Hindlimb muscle (tissue), 1 donor: ENCODE measurements around the gene PJA2. TPM values are rescaled to one million over a fixed set of nuclear protein-coding genes. Genes with fewer than 3 reads are reported as not detected.

Experiments used
- DNase-seq: peaks from one replicate; pipeline ENCODE4 v3.0.0-alpha.2; 2013
- polyA plus RNA-seq: library from polyadenylated mRNA; unstranded; fragments of 120-200 nt; gene quantifications from one replicate; pipeline ENCODE4 v1.2.1, GENCODE V29; 2013; ENCODE audit not compliant: insufficient read length

The PJA2 gene
- polyA plus RNA-seq, 1 donor, result 110 TPM

- no peak for DNase-seq
Observed at GRCh38 chr5:109345699-109346098, 64.1 kb downstream of the PJA2 start.

- no peak for DNase-seq
Observed at GRCh38 chr5:109340351-109340750, 69.4 kb downstream of the PJA2 start.

- DNase-seq, result peak; percentile 48
Observed at GRCh38 chr5:109335114-109335513, 74.7 kb downstream of the PJA2 start.

- no peak for DNase-seq
Observed at GRCh38 chr5:109334056-109334455, 75.7 kb downstream of the PJA2 start.

- peak; percentile 85 for DNase-seq
Observed at GRCh38 chr5:109329333-109330237, 80.2 kb downstream of the PJA2 start.

- DNase-seq, result no peak
Observed at GRCh38 chr5:109328626-109329025, 81.1 kb downstream of the PJA2 start.

- DNase-seq, result no peak
Observed at GRCh38 chr5:109327570-109327969, 82.2 kb downstream of the PJA2 start.

- DNase-seq, result no peak
Observed at GRCh38 chr5:109326919-109327318, 82.9 kb downstream of the PJA2 start.

GRCh38 chr5:109325456-109325855 is 84.3 kb downstream of the PJA2 start:
- no peak for DNase-seq

- no peak for DNase-seq
Observed at GRCh38 chr5:109324931-109325330, 84.8 kb downstream of the PJA2 start.

GRCh38 chr5:109324351-109324750 is 85.4 kb downstream of the PJA2 start:
- no peak for DNase-seq

GRCh38 chr5:109322694-109323093 is 87.1 kb downstream of the PJA2 start:
- no peak for DNase-seq

- DNase-seq, result no peak
Observed at GRCh38 chr5:109319351-109319750, 90.4 kb downstream of the PJA2 start.

- no peak for DNase-seq
Observed at GRCh38 chr5:109318455-109319108, 91.2 kb downstream of the PJA2 start.

GRCh38 chr5:109316634-109317033 is 93.1 kb downstream of the PJA2 start:
- DNase-seq, result no peak

GRCh38 chr5:109315245-109315644 is 94.5 kb downstream of the PJA2 start:
- no peak for DNase-seq

GRCh38 chr5:109313127-109313526 is 96.6 kb downstream of the PJA2 start:
- DNase-seq, result no peak

GRCh38 chr5:109312695-109313094 is 97.1 kb downstream of the PJA2 start:
- DNase-seq, result no peak

- DNase-seq, result no peak
Observed at GRCh38 chr5:109310315-109310714, 99.5 kb downstream of the PJA2 start.

- no peak for DNase-seq
Observed at GRCh38 chr5:109309326-109310063, 100.3 kb downstream of the PJA2 start.

GRCh38 chr5:109307951-109308350 is 101.8 kb downstream of the PJA2 start:
- no peak for DNase-seq

- DNase-seq, result no peak
Observed at GRCh38 chr5:109307456-109307855, 102.3 kb downstream of the PJA2 start.

GRCh38 chr5:109305352-109305751 is 104.4 kb downstream of the PJA2 start:
- DNase-seq, result no peak
